Measurements from ENCODE around the gene FBXO10.

FBXO10 gene

DNA sequence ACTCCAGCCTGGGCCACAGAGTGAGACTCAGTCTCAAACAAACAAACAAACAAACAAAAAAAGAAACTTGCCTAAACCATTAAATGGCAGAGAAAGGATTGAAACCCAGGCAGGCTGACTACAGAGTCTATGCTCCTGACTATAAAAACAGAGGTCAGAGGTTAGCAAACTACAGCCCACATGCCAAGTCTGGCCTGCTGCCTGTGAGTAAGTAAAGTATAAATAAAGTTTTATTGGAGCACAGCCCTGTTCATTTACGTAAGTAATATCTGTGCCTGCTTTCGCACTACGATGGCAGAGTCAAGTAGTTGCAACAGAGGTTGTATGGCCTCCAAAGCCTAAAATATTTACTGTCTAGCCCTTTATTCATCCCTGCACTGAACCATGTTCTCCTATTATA lies 78.9 kb downstream of the FBXO10 start:
- H3K4me3 ChIP-seq (ENCODE audit: low read depth, low read length): no peak overlapping the region
- TF ChIP-seq, protein P1, sequence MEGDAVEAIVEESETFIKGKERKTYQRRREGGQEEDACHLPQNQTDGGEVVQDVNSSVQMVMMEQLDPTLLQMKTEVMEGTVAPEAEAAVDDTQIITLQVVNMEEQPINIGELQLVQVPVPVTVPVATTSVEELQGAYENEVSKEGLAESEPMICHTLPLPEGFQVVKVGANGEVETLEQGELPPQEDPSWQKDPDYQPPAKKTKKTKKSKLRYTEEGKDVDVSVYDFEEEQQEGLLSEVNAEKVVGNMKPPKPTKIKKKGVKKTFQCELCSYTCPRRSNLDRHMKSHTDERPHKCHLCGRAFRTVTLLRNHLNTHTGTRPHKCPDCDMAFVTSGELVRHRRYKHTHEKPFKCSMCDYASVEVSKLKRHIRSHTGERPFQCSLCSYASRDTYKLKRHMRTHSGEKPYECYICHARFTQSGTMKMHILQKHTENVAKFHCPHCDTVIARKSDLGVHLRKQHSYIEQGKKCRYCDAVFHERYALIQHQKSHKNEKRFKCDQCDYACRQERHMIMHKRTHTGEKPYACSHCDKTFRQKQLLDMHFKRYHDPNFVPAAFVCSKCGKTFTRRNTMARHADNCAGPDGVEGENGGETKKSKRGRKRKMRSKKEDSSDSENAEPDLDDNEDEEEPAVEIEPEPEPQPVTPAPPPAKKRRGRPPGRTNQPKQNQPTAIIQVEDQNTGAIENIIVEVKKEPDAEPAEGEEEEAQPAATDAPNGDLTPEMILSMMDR (IDR thresholded peaks at IDR 0.05; ENCODE audit: low read depth, low read length): no peak
- TF ChIP-seq MYC (IDR thresholded peaks at IDR 0.05; ENCODE audit: low read depth, low read length) (no peak), MAX (IDR thresholded peaks at IDR 0.05; ENCODE audit: low read depth, low read length) (no peak), POLR2A (IDR thresholded peaks at IDR 0.05; ENCODE audit: extremely low read depth, insufficient read length) (no peak)
- DNase-seq (ENCODE audit: low read depth): no peak

- no peak for DNase-seq (ENCODE audit: low read depth)
- H3K4me3 ChIP-seq (ENCODE audit: low read depth, low read length): no peak overlapping the region
- TF ChIP-seq MYC (IDR thresholded peaks at IDR 0.05; ENCODE audit: low read depth, low read length) (no peak), POLR2A (IDR thresholded peaks at IDR 0.05; ENCODE audit: extremely low read depth, insufficient read length) (no peak), MAX (IDR thresholded peaks at IDR 0.05; ENCODE audit: low read depth, low read length) (no peak)
- TF ChIP-seq, protein P1 (IDR thresholded peaks at IDR 0.05; ENCODE audit: low read depth, low read length): no peak
Measured at GRCh38 chr9:37496020-37496419, 80.2 kb downstream of the FBXO10 start.

- no peak for DNase-seq (ENCODE audit: low read depth)
- H3K4me3 ChIP-seq (ENCODE audit: low read depth, low read length): no peak overlapping the region
- TF ChIP-seq MYC (IDR thresholded peaks at IDR 0.05; ENCODE audit: low read depth, low read length): no peak
- no peak for TF ChIP-seq POLR2A (IDR thresholded peaks at IDR 0.05; ENCODE audit: extremely low read depth, insufficient read length)
- no peak for TF ChIP-seq MAX (IDR thresholded peaks at IDR 0.05; ENCODE audit: low read depth, low read length)
- TF ChIP-seq, protein P1 (IDR thresholded peaks at IDR 0.05; ENCODE audit: low read depth, low read length): no peak
Measured at GRCh38 chr9:37495571-37495970, 80.6 kb downstream of the FBXO10 start.

DNA sequence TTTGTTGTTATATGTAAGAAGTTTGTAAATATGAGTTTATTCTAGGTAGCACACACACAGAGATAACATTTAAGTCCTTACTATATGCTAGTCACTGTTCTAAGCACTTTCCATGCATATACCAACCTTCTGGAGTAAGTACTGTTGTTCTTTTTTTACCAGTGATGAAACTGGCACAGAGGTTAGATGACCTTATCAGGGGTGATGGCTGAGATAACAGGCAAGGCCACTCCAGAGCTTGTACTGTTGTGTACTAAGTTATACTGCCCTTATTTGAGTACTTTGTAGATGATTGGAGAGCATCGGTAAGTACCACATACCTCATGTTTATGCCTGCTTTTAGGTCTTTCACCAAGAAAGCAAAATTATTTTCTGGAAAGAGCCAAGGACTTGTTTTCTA lies 84.2 kb downstream of the FBXO10 start:
- no peak for TF ChIP-seq MAX (IDR thresholded peaks at IDR 0.05; ENCODE audit: low read depth, low read length)
- no peak for TF ChIP-seq MYC (IDR thresholded peaks at IDR 0.05; ENCODE audit: low read depth, low read length)
- TF ChIP-seq, protein P1 (IDR thresholded peaks at IDR 0.05; ENCODE audit: low read depth, low read length): no peak
- TF ChIP-seq POLR2A (IDR thresholded peaks at IDR 0.05; ENCODE audit: extremely low read depth, insufficient read length): no peak
- DNase-seq (ENCODE audit: low read depth): no peak

DNA sequence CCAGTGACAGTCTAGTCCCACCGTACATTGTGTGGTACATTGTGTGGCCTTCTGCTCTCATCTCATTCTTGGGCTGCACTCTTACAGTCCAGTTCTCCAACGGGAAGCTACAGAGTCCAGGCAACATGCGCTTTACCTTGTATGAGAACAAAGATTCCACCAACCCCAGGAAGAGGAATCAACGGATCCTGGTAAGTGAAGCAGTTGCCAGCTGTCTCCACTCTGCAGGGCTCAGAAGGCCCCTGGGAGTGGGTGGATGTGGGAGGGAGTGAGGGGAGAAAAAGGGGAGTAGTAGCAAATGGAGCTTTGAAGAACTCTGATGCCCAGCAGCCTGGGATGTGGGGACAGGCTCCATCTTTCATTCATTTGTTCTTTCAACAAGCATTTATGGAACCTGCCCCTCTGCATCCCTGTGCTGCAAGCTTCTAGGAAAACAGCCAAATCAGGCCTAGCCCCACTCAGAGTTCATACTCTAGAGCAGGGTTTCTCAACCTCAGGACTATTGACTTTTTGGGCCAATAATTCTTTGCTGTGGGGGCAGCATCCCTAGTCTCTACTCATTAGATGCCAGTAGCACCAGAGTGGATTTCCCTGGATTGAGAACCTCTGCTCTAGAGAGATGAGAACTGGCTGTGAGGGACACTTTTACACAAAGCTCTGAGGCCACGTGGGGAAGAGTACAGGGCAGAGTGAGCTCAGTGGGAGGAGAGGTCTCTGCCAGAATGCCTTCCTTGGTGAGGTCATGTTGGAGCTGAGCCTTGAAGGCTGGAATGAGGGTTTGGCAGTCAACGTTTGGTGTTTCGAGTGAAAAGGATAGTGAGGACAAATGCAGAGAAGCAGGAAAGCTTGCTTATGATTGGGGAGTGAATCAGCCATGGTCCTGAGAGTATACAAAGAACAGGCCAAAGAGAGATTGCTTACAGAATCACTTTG lies 89.3 kb downstream of the FBXO10 start:
- peak; percentile 26 for DNase-seq (ENCODE audit: low read depth)
- TF ChIP-seq POLR2A (IDR thresholded peaks at IDR 0.05; ENCODE audit: extremely low read depth, insufficient read length) (no peak), MAX (IDR thresholded peaks at IDR 0.05; ENCODE audit: low read depth, low read length) (0 out of 2 replicates have a peak, but pooled peaks have one; percentile 18)

More for the DNA sequence above, 84.2 kb downstream of the FBXO10 start:
- no peak overlapping the region for H3K4me3 ChIP-seq (ENCODE audit: low read depth, low read length)

GRCh38 chr9:37486256-37486615 lies 89.9 kb downstream of the FBXO10 start:
- TF ChIP-seq MAX (IDR thresholded peaks at IDR 0.05; ENCODE audit: low read depth, low read length) (no peak), MYC (IDR thresholded peaks at IDR 0.05; ENCODE audit: low read depth, low read length) (no peak), POLR2A (IDR thresholded peaks at IDR 0.05; ENCODE audit: extremely low read depth, insufficient read length) (no peak)
- TF ChIP-seq, protein P1 (IDR thresholded peaks at IDR 0.05; ENCODE audit: low read depth, low read length): no peak
- no peak for DNase-seq (ENCODE audit: low read depth)
- H3K4me3 ChIP-seq (ENCODE audit: low read depth, low read length): peak overlapping the region; percentile 87

More for the DNA sequence above, 89.3 kb downstream of the FBXO10 start:
- peak overlapping the region; percentile 87 for H3K4me3 ChIP-seq (ENCODE audit: low read depth, low read length)

All from NB4 (cell line).